Breast epithelium (tissue), 3 donors: Measurements from ENCODE around the gene BEND5.

Experiments
- CTCF ChIP-seq, 3 donors: fragments of 450-650 bp; IDR thresholded peaks; one replicate each; pipeline ENCODE4 v1.5.1; 2016 to 2017; ENCODE audit warnings: antibody characterized with exemption in 3 of 3, mild to moderate bottlenecking in 3 of 3, moderate library complexity in 3 of 3
- POLR2A ChIP-seq: fragments of 450-650 bp; IDR thresholded peaks from one replicate; pipeline ENCODE4 v1.6.1; 2016; ENCODE audit warnings: antibody characterized with exemption, mild to moderate bottlenecking, moderate library complexity
- POLR2AphosphoS5 ChIP-seq, 3 donors: sonication (generic); formaldehyde crosslinking; IDR thresholded peaks; one replicate each; pipeline ENCODE4 v1.6.1; 2017; ENCODE audit warnings: antibody characterized with exemption in 3 of 3

- TF ChIP-seq POLR2AphosphoS5 (IDR thresholded peaks at IDR 0.05) (no peak), CTCF (IDR thresholded peaks at IDR 0.05) (no peak), POLR2A (no peak)
Measured at GRCh38 chr1:48761986-48762385, 14.7 kb downstream of the BEND5 start.
